Spinal cord (tissue), 10 donors: ENCODE data around the gene DMKN. TPM values are rescaled to one million over a fixed set of nuclear protein-coding genes. Genes with fewer than 3 reads are reported as not detected.

Experiments used
- DNase-seq, 6 donors: peaks; one replicate each; pipeline versions ENCODE4 v3.0.0 to v3.0.0-alpha.2; 2013 to 2015; ENCODE audit warnings: low spot score in 6 of 6, low read depth in 4 of 6
- H3K27ac ChIP-seq: one replicate; pipeline ENCODE4 v1.5.1; 2013; ENCODE audit warnings: low read depth, low read length, control low read depth
- H3K27me3 ChIP-seq: one replicate; pipeline ENCODE4 v1.6.1; 2013; ENCODE audit warnings: low read length; ENCODE audit not compliant: control insufficient read depth, insufficient read depth
- H3K36me3 ChIP-seq: one replicate; pipeline ENCODE4 v1.6.1; 2013; ENCODE audit warnings: low read length; ENCODE audit not compliant: control insufficient read depth, insufficient read depth
- H3K4me1 ChIP-seq: one replicate; pipeline ENCODE4 v1.6.1; 2013; ENCODE audit warnings: low read length; ENCODE audit not compliant: control insufficient read depth, insufficient read depth
- H3K4me3 ChIP-seq: one replicate; pipeline ENCODE4 v1.5.1; 2013; ENCODE audit warnings: low read depth, low read length, control low read depth
- H3K9me3 ChIP-seq: one replicate; pipeline ENCODE4 v1.6.1; 2013; ENCODE audit warnings: low read length; ENCODE audit not compliant: control insufficient read depth, insufficient read depth
- WGBS: methylation state at CpG from one replicate; pipeline ENCODE4 v1.1.5; 2013; ENCODE audit warnings: missing lambda C conversion rate; ENCODE audit not compliant: insufficient coverage; 5-methylcytosine and 5-hydroxymethylcytosine counted together
- polyA plus RNA-seq, 2 donors: library from polyadenylated mRNA; unstranded; fragments of 120-200 nt; gene quantifications; one replicate each; pipeline ENCODE4 v1.2.1, GENCODE V29; 2013; ENCODE audit not compliant: insufficient read length in 2 of 2
- total RNA-seq, 2 donors: library from RNA; depleted of rRNA in 1 of 2; stranded (reverse); fragments of 120-200 nt in 1 of 2; fragments of >200 nt in 1 of 2; gene quantifications; one replicate each; pipeline versions ENCODE4 v1.2.3 to v1.2.4, GENCODE V29; 2013 to 2014
- donor health status: healthy.

The DMKN gene
- total and polyA plus RNA-seq, 4 donors: 10.4 to 49.0 (median 24.7) TPM

DNA sequence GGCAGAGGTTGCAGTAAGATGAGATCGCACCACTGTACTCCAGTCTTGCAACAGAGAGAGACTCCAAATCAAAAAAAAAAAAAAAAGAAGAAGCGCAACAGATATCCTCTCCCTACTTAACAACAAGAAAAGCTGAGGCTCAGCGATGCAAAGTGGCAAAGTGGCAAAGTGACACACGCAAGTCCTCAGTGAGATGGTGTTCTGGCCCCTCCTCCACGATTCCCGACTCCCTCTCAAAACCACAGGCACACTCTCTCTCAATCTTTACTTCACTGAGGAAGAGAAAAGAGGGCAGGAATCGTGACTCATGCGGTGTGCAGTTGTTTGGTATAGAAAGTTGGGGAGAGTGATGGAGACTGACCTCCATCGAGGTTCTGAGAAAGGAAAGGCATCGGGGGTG, 52.8 kb downstream of the DMKN start:
- Histone ChIP-seq H3K36me3 (no peaks in the 10 kb centered on the region), H3K4me3 (no peak overlapping the region), H3K9me3 (no peaks in the 10 kb centered on the region), H3K27me3 (no peaks in the 10 kb centered on the region), H3K27ac (no peak overlapping the region), H3K4me1 (peaks cover 9% of the 10 kb centered on the region)
- DNase-seq: no peak
- WGBS: 91% methylated on average over 4 of the region's 10 CpGs

DNA sequence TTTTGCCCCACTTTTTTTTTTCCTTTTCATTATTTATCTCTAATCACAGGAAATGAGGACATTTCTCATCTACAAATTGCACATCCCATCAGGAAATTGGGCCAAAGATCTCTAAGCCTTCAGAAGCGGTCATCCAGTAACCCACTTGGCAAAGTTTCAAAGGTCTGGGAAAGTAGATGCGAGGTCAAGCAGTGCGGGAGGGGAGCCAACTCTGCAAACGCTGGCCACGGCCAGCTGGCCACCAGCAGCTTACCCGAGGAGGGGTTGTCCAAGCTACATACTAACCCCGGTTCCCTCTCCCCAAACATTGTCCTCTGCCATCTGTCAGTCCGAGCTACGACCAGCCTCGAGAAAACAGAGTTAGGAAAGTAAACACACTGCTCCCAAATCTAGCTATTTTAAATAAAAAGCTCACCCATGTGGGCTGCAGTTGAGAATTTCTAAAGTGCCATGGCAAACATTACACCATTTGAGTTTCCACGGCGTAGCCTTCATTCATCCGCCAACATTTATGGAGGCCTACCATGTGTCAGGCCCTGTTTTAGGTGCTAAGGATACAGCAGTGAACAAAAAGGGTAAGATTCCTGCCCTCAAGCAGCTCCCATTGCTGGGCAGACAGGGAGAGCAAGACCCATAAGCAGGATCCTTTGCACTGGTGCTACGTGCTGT, 53.9 kb downstream of the DMKN start:
- no peaks in the 10 kb centered on the region for H3K27me3 ChIP-seq
- H3K27ac ChIP-seq: no peak overlapping the region
- WGBS: 45% methylated on average over 11 of the region's 14 CpGs
- DNase-seq: peak in 2 of 6 donors; percentile 27 to 58
- H3K9me3 ChIP-seq: no peaks in the 10 kb centered on the region
- no peaks in the 10 kb centered on the region for H3K36me3 ChIP-seq
- H3K4me3 ChIP-seq: no peak overlapping the region
- H3K4me1 ChIP-seq: peaks cover 9% of the 10 kb centered on the region

DNA sequence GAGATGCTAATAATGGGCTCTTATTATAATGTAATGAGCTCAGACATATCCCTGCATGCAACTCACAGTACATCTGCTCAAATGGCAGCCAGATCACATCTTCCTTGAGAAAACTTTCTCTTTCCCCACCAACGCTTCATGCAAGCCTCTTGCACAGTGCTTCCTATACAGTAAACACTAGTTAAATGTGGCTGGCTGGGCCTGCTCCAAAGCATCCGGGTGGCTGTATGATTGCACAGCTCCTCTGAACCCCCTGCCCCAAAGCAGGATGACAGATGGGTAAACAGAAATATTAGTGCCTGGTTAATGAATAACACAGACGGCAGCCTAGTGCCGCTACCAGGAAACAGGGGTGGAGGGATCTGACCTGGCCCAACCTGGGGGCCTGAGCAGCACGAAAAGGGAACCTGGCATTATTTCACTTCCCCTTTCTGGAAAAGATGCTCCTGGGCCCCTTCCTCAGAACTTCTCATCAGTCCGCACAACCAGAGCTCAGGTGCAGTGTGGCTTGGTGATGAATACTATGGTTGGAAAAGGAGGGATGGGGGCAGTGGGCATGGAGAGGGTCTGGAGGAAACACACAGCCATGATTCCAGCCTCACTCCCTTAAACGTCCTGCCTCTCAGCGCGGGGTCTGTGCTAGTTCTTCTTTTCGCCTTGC, 54.6 kb downstream of the DMKN start:
- 68% methylated on average over 7 of the region's 10 CpGs for WGBS
- DNase-seq: peak in 1 of 6 donors; percentile 23

DNA sequence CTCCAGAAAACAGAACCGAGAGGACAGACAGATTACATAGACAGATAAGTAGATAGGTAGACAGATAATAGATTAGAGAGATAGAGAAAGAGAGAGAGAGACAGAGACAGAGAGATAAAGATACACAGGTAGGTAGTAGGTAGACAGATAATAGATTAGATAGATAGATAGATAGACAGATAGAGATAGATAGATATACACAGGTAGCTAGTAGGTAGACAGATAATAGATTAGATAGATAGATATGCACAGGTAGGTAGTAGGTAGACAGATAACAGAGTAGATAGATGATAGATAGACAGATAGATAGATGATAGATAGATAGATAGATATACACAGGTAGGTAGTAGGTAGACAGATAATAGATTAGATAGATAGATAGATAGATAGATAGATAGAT, 55.3 kb downstream of the DMKN start:
- H3K27ac ChIP-seq: no peak overlapping the region
- H3K27me3 ChIP-seq: no peaks in the 10 kb centered on the region
- DNase-seq: no peak
- no peaks in the 10 kb centered on the region for H3K36me3 ChIP-seq
- 88% methylated on average over 1 of the region's 1 CpG for WGBS
- H3K4me3 ChIP-seq: no peak overlapping the region
- H3K9me3 ChIP-seq: no peaks in the 10 kb centered on the region
- peaks cover 9% of the 10 kb centered on the region for H3K4me1 ChIP-seq

More for the DNA sequence above, 54.6 kb downstream of the DMKN start:
- no peak overlapping the region for H3K27ac ChIP-seq
- no peaks in the 10 kb centered on the region for H3K27me3 ChIP-seq
- no peaks in the 10 kb centered on the region for H3K36me3 ChIP-seq
- H3K9me3 ChIP-seq: no peaks in the 10 kb centered on the region
- H3K4me3 ChIP-seq: no peak overlapping the region
- peaks cover 9% of the 10 kb centered on the region for H3K4me1 ChIP-seq

DNA sequence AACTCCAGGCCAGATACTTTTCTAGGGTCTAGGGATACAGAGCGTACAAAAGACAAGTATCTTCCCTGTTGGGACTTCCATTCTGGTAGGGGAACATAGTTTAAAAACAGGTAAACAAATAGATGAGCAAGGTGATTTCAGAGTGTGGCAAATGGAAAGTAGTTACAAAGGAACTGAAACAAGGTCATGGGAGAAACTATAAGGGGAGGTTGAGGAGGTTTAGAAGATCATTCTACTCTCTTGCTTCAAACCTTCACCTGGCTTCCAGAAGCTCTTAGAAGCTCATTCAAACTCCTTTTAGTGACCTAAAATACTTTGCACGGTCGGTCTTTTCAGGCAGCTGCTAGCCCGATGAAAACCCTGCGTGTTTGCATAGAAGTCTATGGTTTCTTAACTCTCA, 56.3 kb downstream of the DMKN start:
- Histone ChIP-seq H3K4me1 (peaks cover 9% of the 10 kb centered on the region), H3K27ac (no peak overlapping the region), H3K9me3 (no peaks in the 10 kb centered on the region), H3K27me3 (no peaks in the 10 kb centered on the region), H3K36me3 (no peaks in the 10 kb centered on the region), H3K4me3 (no peak overlapping the region)
- WGBS: 90% methylated on average over 5 of the region's 5 CpGs
- DNase-seq: no peak

DNA sequence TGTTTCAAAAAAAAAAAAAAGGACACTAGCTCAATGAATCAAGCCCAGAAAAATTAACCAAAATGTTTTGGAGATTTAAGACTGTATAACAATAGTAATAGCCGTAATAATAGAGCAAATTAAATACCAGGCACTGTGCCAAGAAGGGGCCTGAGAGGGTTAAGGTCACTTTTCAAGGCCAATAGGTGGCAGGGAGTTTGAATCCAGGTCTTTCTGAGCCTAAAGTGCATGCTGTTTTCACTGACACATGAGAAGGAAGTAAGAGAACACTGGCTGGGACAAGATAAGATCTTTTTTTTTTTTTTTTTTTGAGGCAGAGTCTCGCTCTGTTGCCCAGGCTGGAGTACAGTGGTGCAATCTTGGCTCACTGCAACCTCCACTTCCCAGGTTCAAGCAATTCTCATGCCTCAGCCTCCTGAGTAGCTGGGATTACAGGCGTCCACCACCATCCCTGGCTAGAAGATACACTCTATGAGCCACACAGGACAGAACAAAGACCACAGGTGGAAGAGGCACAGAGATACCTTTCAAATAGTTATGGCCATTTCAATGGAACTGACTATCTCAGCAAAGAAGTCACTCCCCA, 57.7 kb downstream of the DMKN start:
- Histone ChIP-seq H3K27ac (no peak overlapping the region), H3K4me1 (peaks cover 9% of the 10 kb centered on the region), H3K9me3 (no peaks in the 10 kb centered on the region), H3K36me3 (no peaks in the 10 kb centered on the region), H3K4me3 (no peak overlapping the region), H3K27me3 (no peaks in the 10 kb centered on the region)
- 100% methylated on average over 2 of the region's 3 CpGs for WGBS
- no peak for DNase-seq

DNA sequence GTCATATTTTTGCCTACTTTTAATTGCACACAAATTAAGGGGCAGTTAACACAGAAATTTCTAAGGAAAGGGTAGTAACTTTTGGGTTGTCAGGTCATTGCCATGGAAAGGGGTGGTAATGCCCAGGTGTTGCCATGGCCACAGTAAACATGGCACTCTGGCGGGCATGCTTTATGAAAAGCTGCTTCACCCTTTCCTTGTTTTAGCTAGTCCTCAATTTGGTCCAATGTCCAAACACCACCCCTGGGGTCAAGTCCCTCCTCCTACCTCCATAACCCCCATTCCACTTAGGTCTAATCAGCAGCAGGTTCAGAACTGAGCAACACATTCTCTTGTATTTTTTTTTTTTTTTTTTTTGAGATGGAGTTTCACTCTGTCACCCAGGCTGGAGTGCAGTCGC, 58.8 kb downstream of the DMKN start:
- H3K4me3 ChIP-seq: no peak overlapping the region
- peaks cover 9% of the 10 kb centered on the region for H3K4me1 ChIP-seq
- no peak for DNase-seq
- peaks cover 4% of the 10 kb centered on the region for H3K27me3 ChIP-seq
- no peaks in the 10 kb centered on the region for H3K9me3 ChIP-seq
- H3K36me3 ChIP-seq: no peaks in the 10 kb centered on the region
- 86% methylated on average over 1 of the region's 2 CpGs for WGBS
- H3K27ac ChIP-seq: no peak overlapping the region

DNA sequence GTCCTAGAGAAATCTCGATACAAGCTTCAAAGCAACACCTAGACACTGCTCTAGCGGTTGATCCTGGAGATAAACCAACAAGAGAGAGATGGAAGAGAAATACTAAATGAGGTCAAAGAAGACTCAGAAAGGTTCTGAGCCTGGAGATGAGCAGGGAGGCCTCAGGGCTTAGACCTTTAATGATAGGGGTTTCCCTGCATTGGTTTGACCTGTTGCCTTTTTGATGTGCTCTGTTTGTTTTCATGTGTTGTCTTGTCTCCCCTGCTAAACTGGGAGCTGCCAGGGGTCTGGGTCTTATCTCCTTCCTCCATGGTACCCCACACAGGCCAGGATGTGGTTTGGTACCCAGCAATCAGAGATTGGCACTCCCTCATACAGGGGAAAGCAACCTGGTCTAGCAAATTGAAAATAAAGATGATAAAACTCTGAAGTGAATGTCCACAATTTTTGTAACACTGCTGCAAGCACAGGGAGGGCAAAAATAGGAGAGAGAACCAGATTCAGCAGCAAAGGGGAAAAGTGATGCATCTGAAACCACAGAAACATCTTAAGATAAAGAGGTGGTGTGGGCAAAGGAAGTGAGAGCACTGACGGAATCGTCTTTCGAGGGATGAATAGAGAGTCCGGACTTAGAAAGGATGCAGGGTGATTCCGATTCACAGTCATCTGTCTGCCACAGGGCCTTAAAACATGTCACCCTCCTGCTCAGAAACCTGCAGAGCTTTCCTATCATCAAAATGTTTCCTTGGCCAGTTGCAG, 61.9 kb downstream of the DMKN start:
- Histone ChIP-seq H3K36me3 (no peaks in the 10 kb centered on the region), H3K27me3 (peaks cover 4% of the 10 kb centered on the region), H3K4me3 (no peak overlapping the region), H3K27ac (no peak overlapping the region), H3K9me3 (no peaks in the 10 kb centered on the region), H3K4me1 (no peaks in the 10 kb centered on the region)
- no peak for DNase-seq
- WGBS: 90% methylated on average over 6 of the region's 7 CpGs

DNA sequence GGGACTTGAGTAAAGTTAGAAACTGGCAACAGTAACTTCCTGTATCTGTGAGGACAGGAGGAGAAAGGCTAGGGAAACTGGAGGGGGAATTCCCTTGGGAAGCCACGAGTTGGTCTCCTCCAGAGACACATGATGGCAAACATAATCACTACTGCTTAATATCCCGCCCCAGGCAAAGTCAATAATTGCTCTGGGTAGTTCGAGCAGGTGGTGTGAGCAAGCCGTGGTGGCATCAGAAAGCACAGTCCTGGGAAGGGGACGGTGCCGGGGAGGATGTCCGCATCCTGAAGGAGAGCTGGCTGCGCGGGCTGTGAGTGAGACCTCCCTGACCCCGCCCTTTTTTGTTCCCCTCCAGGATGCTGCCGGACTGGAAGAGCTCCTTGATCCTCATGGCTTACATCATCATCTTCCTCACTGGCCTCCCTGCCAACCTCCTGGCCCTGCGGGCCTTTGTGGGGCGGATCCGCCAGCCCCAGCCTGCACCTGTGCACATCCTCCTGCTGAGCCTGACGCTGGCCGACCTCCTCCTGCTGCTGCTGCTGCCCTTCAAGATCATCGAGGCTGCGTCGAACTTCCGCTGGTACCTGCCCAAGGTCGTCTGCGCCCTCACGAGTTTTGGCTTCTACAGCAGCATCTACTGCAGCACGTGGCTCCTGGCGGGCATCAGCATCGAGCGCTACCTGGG, 63.9 kb downstream of the DMKN start:
- no peak for DNase-seq
- H3K27me3 ChIP-seq: peaks cover 4% of the 10 kb centered on the region
- no peaks in the 10 kb centered on the region for H3K4me1 ChIP-seq
- H3K27ac ChIP-seq: no peak overlapping the region
- no peaks in the 10 kb centered on the region for H3K36me3 ChIP-seq
- no peak overlapping the region for H3K4me3 ChIP-seq
- WGBS: 82% methylated on average over 26 of the region's 27 CpGs
- no peaks in the 10 kb centered on the region for H3K9me3 ChIP-seq
